Motor neuron (in vitro differentiated cells): ENCODE results near the gene INVS. TPM values are rescaled to one million over a fixed set of nuclear protein-coding genes. Genes with fewer than 3 reads are reported as not detected.
"Not testable (repeated sequence)": the region's sequence is repeated elsewhere in the genome, so short reads cannot be mapped to it uniquely, and the experiment has no call there.

Experiments
- ATAC-seq, 8 experiments: fragments of 200-7000 bp; cut with Tn5 transposase; replicated peaks in 6 of 8; 2 replicates each; pipeline ENCODE4 v1.8.0; 2021; ENCODE audit warnings: mild to moderate bottlenecking in 8 of 8, moderate library complexity in 8 of 8
- H3K27ac ChIP-seq, 2 donors: fragments of 250-450 bp; sonication (Bioruptor Pico); 2 replicates each; pipeline ENCODE4 v1.9.0; 2021; ENCODE audit warnings: antibody characterized with exemption in 2 of 2, mild to moderate bottlenecking in 2 of 2, moderate library complexity in 1 of 2
- H3K4me1 ChIP-seq, 2 donors: fragments of 250-450 bp; sonication (Bioruptor Pico); replicated peaks in 1 of 2; 2 replicates each; pipeline ENCODE4 v1.6.1; 2021; ENCODE audit warnings: antibody characterized with exemption in 2 of 2, mild to moderate bottlenecking in 2 of 2, moderate library complexity in 1 of 2
- H3K4me3 ChIP-seq, 5 donors: fragments of 250-450 bp; sonication (Bioruptor Pico); 2 replicates each; pipeline ENCODE4 v1.9.0; 2021; ENCODE audit warnings: antibody characterized with exemption in 5 of 5, mild to moderate bottlenecking in 5 of 5, moderate library complexity in 4 of 5
- whole genome bisulfite sequencing, 10 experiments: fragments of 450-650 bp; shearing (Covaris generic); methylation state at CpG; one replicate each; pipeline ENCODE4 v1.0.0; 2022; 5-methylcytosine and 5-hydroxymethylcytosine counted together
- in situ Hi-C, 9 experiments: fragments of 400-800 bp; cut with MboI; loops; one replicate each; pipeline ENCODE4 v1.15.0; 2021; ENCODE audit warnings: low sequenced_read_pairs in 9 of 9, low pct_unique_long_range_greater_than_20kb in 2 of 9; ENCODE audit not compliant: unreplicated experiment in 9 of 9
- total RNA-seq, 8 experiments: library from RNA; unstranded; fragments of 300-600 nt; gene quantifications; 2 replicates each; pipeline versions ENCODE4 v1.2.3 to v1.2.4, GENCODE V29; 2022

INVS gene
- total RNA-seq, 8 experiments from 2014 or later: 9.5 to 23.8 (median 13.8) TPM

DNA sequence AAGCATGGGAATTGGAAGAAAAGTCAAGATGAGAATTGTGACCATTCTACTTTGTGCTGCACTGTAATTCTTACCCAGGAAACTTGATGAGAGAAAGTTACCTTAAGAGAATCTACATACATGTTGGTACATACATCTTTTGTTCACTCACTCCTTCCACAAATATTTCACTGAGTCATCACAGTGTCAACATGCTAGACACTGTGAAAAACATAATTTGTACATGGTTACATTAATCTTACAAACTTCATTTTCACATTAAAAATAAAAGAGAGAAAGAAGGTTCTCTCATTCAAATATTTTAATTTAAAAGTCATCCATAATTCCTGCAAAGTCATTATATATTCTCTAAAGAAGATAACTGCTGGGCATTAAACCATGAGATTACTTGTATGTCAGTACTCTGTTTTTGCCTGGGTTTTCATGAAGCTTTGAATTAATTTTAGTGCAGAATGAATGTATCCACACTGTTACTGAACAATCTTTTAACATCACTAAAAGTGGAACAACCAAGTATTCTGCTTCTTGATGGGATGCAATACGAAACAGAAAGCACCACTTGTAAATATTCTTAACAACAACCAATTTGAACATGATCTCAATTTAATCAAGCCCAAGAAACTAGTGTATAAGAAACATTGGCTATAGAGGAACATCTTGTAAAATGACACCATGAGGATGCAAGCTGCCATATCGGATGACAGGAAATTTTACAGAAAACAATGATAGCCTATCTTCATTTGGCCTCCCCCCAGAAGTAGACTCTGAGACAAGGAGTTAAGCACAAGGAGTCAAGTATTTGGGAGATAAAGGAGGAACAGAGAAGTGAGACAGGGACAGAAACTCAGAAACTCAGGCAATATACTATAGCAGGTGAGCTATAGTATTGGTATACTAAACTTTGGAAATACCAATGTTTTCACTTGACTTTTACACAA is 28.7 kb upstream of the INVS start:
- WGBS, 10 experiments: 80 to 100% (median 96%) methylated on average over 1 to 2 of the region's 2 CpGs; no CpG with 5 or more reads in 4 of the 10 experiments
- Histone ChIP-seq H3K4me1 (no peaks in the 10 kb centered on the region), H3K27ac (no peak overlapping the region), H3K4me3 (no peak overlapping the region)
- in situ Hi-C loops: no loop called here
- ATAC-seq: no peak

DNA sequence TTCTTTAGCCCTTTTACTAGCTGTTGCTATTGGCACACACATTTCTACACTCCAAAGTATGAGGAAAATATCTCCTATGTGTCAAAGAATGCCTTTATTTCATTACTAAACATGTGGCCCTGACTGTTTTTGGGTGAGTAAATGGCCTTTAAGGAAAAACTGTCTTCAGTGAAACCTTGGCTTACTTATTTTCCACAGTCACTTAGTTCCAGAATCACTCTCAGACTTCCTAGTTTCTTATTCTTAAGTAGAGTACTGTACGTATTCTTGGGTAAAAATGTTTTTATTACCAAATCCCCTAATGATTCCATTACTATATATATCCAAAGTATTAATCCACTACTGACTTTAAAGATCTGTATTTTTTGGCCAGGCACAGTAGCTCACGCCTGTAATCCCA is 27.8 kb upstream of the INVS start:
- in situ Hi-C loops: no loop called here
- no peak overlapping the region for H3K4me3 ChIP-seq
- H3K4me1 ChIP-seq: no peaks in the 10 kb centered on the region
- H3K27ac ChIP-seq: no peak overlapping the region
- WGBS, 10 experiments: 80 to 100% (median 100%) methylated on average over 1 to 2 of the region's 2 CpGs; no CpG with 5 or more reads in 1 of the 10 experiments
- no peak for ATAC-seq

DNA sequence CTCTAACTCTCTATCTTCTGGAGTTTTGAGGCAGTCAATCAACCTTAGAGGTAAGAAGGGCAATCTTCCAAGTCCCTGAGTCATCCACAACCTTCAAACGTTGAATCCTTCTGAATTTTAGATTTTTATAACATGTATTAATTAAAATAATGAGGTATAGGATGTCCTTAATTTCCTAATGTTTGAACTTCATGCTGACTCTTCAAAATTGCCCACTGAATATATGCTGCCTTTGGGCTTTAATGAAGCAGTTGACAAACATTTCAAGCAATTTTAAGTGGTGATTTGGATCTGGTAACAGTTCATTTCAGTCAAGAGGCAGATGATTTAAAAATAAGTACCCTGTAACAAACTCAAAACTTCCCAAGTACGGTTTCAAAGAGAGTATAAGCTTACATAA is 26.2 kb upstream of the INVS start:
- in situ Hi-C loops: no loop called here
- no peak for ATAC-seq
- 50 to 100% (median 88%) methylated on average over 1 to 2 of the region's 2 CpGs for WGBS, 10 experiments
- Histone ChIP-seq H3K4me1 (no peaks in the 10 kb centered on the region), H3K4me3 (no peak overlapping the region), H3K27ac (no peak overlapping the region)

DNA sequence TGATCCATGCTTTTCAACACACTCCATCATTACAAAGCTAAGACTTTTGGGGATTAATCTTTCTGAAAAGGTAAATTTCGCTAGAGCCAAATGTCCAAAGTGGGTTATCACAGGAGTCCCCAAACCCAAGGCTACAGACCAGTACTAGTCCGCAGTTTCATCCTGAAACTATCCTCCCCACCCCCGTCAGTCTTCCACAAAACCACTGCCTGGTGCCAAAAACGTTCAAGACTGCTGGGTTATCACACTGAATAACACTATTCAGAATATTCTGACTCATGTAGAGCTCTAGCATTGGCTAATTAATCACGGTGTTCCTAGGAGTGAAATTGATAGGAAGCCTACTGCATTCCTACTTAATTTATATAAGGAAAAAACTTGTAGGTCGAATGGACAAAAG is 24.9 kb upstream of the INVS start:
- no peak overlapping the region for H3K4me3 ChIP-seq
- no peak overlapping the region for H3K27ac ChIP-seq
- 65 to 100% (median 93%) methylated on average over 2 to 6 of the region's 6 CpGs; no CpG with 5 or more reads in 2 of the 10 experiments for WGBS, 10 experiments
- in situ Hi-C loops: no loop called here
- H3K4me1 ChIP-seq: no peaks in the 10 kb centered on the region
- peak in 1 of 8 experiments; percentile 23 for ATAC-seq

DNA sequence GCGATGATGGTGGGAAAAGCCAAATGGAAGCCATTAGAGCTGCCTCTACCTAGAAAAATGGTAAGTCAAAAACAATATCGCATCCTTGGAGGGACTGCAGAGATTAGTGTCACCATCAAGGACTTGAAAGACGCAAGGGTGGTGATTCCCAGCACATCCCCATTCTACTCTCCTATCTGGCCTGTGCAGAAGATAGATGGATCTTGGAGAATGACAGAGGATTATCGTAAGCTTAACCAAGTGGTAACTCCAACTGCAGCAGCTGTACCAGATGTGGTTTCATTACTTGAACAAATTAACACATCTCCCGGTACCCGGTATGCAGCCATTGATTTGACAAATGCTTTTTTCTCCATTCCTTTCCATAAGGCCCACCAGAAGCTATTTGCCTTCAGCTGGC is 24.1 kb upstream of the INVS start:
- in situ Hi-C loops: no loop called here
- Histone ChIP-seq H3K4me1 (no peaks in the 10 kb centered on the region), H3K4me3 (no peak overlapping the region), H3K27ac (no peak overlapping the region)
- 83 to 100% (median 100%) methylated on average over 1 to 6 of the region's 6 CpGs; no CpG with 5 or more reads in 3 of the 10 experiments for WGBS, 10 experiments
- ATAC-seq: no peak

DNA sequence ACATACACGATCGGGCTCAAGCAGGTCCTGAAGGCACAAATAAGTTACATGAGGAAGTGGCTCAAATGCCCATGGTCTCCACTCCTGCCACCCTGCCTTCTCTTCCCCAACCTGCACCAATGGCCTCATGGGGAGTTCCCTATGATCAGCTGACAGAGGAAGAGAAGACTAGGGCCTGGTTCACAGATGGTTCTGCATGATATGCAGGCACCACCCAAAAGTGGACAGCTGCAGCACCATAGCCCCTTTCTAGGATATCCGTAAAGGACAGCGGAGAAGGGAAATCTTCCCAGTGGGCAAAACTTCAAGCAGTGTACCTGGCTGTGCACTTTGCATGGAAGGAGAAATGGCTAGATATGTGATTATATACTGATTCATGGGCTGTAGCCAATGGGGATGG is 22.8 kb upstream of the INVS start:
- H3K4me1 ChIP-seq, H3K27ac ChIP-seq, in situ Hi-C loops, ATAC-seq, H3K4me3 ChIP-seq: not testable (repeated sequence)
- 87 to 100% (median 100%) methylated on average over 1 to 3 of the region's 4 CpGs; no CpG with 5 or more reads in 3 of the 10 experiments for WGBS, 10 experiments

DNA sequence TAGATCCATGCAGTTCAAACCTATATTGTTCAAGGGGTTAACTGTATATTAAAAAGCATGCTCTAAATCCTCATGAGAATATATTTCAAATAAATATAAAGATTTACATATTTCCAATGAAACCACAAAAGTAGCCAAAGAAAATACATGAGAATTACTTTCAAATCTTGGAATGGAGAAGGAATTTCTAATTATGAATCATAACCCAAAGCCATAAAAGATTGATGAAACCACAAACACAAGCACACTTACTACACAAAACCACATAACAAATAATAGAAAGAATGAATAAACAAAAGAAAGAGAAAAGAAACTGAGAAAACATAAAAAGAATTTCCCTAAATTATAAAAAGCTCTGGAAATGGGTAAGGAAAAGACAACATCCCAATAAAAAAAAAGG is 16.3 kb upstream of the INVS start:
- H3K27ac ChIP-seq: no peak overlapping the region
- no peak for ATAC-seq
- in situ Hi-C loops: no loop called here

DNA sequence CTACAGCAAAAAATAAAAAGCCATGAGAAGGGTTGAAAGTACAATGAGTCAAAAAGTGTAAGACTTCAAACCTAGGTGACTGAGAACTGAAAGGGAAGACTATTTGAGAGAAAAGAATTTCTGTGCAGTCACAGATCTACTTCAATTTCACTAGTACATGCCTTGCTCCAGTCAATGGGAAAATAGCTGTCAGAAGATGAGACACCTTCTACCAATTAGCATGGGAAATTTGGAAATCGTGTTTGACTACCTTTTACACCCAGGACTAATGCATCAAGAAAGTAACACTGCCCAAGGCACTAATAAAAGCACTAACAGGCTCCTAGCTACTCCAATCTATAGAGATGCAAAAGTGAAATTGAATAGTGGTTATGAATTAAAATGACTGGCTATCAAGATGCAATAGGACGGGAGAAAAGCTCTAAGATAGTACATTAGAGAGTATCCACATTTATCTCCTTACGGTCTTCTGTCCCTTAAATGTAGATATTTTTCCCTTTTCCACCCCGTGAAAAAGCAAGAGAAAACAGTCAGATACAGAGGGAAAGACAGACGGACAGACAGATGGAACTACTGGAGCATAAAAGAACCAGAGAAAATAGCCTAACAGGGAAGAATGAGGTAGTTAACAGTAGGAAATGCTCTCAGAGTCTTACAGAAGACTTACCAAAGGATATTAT is 15.5 kb upstream of the INVS start:
- peaks cover 0 to 5% of the 10 kb centered on the region in 2 donors for H3K4me1 ChIP-seq
- ATAC-seq: no peak
- H3K4me3 ChIP-seq: no peak overlapping the region
- WGBS, 10 experiments: 48 to 79% (median 66%) methylated on average over 2 to 5 of the region's 5 CpGs
- in situ Hi-C loops: no loop called here
- no peak overlapping the region for H3K27ac ChIP-seq

More for the DNA sequence above, 16.3 kb upstream of the INVS start:
- Histone ChIP-seq H3K4me3 (no peak overlapping the region), H3K4me1 (peaks cover 0 to 5% of the 10 kb centered on the region in 2 donors)

DNA sequence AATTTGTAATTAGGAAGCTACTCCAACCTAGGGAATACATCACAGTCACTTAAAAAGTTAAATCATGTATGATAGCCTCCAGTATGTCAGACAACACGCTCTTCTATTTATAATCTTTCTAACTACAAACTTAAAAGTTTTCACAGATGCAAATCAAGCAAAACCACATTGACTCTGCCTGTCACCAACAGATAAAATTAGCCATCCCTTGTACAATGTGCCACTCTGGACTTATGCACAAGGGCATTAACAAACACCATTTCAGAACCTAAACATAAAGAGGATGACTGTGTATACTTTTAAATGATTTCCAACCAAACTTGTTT is 15.0 kb upstream of the INVS start:
- 11 to 100% (median 80%) methylated on average over 1 of the region's 1 CpG; no CpG with 5 or more reads in 1 of the 10 experiments for WGBS, 10 experiments
- no peak overlapping the region for H3K27ac ChIP-seq
- in situ Hi-C loops: no loop called here
- H3K4me3 ChIP-seq: no peak overlapping the region
- peak in 1 of 8 experiments; percentile 12 for ATAC-seq
- H3K4me1 ChIP-seq: peaks cover 0 to 5% of the 10 kb centered on the region in 2 donors

DNA sequence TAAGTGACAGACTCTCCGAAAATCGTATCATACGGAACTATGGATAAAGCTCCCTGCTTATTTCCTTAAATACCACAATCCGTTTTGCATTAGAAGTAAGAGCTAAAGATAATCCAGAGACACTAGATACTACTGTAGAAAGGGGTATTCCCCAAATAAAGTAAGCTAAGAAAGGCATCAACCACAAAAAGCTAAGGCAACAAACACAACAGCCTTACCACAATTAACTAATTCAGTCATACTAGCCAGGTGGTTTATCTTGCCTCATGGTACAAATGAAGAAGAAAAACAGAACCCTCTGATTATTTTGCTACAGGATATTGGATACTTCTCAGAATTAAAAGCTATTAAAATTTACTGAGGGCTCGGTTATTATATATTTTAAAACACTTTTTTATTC is 14.3 kb upstream of the INVS start:
- ATAC-seq: no peak
- Histone ChIP-seq H3K27ac (no peak overlapping the region), H3K4me1 (peaks cover 0 to 5% of the 10 kb centered on the region in 2 donors), H3K4me3 (no peak overlapping the region)
- in situ Hi-C loops: no loop called here
- 73 to 100% (median 91%) methylated on average over 1 to 5 of the region's 5 CpGs for WGBS, 10 experiments

DNA sequence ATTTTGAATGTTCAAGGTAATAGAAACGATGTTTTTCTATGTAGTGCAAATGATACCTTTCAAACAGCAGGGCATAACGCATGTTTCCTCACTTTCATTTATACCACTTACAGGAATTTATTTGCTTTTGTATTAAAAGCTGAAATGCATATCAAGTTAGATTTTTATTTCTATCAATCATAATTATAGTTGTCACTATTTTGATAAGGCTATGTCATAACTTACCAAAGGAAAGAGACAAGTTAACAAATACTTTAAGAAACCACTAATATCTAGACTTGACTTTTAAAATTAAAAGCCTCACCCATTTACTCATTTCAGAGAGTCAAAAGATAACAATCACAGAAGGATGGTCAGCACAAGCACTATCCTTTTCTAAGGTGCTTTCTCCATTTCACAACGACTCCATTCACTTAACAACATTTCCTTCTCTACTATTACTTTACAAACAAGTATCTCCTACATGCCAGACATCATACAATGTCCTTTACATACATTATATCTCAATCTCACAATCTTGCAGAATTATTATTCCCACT is 12.9 kb upstream of the INVS start:
- no peak for ATAC-seq
- no peak overlapping the region for H3K27ac ChIP-seq
- WGBS, 10 experiments: 91 to 100% (median 96%) methylated on average over 2 to 3 of the region's 3 CpGs; no CpG with 5 or more reads in 1 of the 10 experiments
- H3K4me3 ChIP-seq: no peak overlapping the region
- in situ Hi-C loops: no loop called here
- H3K4me1 ChIP-seq: peaks cover 0 to 5% of the 10 kb centered on the region in 2 donors

DNA sequence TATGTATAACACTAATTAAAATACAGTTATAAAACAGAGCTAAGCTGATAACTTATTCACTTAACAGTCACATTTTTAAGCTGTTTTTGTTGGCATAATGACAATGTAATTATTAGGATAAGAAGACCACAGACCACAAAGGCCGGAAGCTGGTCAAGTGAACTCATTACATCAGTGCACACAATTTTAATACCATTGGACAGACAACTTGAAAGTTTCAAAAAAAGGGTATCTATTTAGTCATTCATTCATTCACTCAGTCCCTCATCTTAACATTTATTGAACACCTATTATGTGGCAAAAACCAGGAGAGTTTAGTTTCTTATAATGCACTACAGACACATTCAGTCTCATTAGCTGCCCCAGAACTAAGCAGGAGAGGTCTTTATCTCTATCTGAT is 11.8 kb upstream of the INVS start:
- WGBS, 10 experiments: 78 to 100% (median 100%) methylated on average over 1 of the region's 1 CpG; no CpG with 5 or more reads in 3 of the 10 experiments
- no peak for ATAC-seq
- no peak overlapping the region for H3K4me3 ChIP-seq
- peaks cover 0 to 5% of the 10 kb centered on the region in 2 donors for H3K4me1 ChIP-seq
- in situ Hi-C loops: no loop called here
- H3K27ac ChIP-seq: no peak overlapping the region

DNA sequence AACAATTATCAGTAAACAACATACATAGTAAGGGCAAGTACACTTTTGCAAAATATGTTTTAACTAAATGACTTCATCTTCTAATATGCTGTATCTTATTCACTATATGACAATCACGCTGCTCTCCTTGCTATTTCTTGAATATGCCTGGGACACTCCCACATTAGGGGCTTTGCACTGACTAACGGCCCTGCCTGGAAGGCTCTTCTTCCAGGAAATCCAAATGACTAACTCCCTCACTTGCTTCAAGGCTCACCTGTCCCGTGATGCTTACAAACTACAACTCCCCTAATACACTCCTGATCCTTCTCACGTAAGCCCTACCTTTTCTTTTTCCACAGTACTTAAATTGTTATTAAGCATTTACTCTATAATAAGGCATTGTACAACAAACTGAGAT is 10.8 kb upstream of the INVS start:
- WGBS, 10 experiments: 20 to 100% (median 75%) methylated on average over 1 to 4 of the region's 4 CpGs; no CpG with 5 or more reads in 1 of the 10 experiments
- Histone ChIP-seq H3K4me1 (peaks cover 0 to 5% of the 10 kb centered on the region in 2 donors), H3K4me3 (no peak overlapping the region), H3K27ac (no peak overlapping the region)
- in situ Hi-C loops: no loop called here
- ATAC-seq: peak in 3 of 8 experiments; percentile 91 to 95 (median 94)
